Measurements from ENCODE around the gene STUM.

GRCh38 chr1:226632922-226633351, 84.4 kb downstream of the STUM start:
- TF ChIP-seq CTCF (IDR thresholded peaks at IDR 0.05; ENCODE audit: insufficient read depth, low read length, poor library complexity, severe bottlenecking) (no peak), EZH2phosphoT487 (conservative IDR thresholded peaks at IDR 0.05; ENCODE audit: low read length) (no peak)

Data from SU-DHL-6 (cell line).